Erythroblast (primary cell): ENCODE results near the gene MAST2.

Experiments
- GATA1 ChIP-seq: IDR thresholded peaks from 2 replicates; pipeline ENCODE4 v1.6.1; 2011; ENCODE audit warnings: low read depth, mild to moderate bottlenecking, control low read depth, low read length, moderate library complexity
- POLR2A ChIP-seq: IDR thresholded peaks from 2 replicates; pipeline ENCODE4 v1.6.1; 2011; ENCODE audit warnings: mild to moderate bottlenecking, low read length

DNA sequence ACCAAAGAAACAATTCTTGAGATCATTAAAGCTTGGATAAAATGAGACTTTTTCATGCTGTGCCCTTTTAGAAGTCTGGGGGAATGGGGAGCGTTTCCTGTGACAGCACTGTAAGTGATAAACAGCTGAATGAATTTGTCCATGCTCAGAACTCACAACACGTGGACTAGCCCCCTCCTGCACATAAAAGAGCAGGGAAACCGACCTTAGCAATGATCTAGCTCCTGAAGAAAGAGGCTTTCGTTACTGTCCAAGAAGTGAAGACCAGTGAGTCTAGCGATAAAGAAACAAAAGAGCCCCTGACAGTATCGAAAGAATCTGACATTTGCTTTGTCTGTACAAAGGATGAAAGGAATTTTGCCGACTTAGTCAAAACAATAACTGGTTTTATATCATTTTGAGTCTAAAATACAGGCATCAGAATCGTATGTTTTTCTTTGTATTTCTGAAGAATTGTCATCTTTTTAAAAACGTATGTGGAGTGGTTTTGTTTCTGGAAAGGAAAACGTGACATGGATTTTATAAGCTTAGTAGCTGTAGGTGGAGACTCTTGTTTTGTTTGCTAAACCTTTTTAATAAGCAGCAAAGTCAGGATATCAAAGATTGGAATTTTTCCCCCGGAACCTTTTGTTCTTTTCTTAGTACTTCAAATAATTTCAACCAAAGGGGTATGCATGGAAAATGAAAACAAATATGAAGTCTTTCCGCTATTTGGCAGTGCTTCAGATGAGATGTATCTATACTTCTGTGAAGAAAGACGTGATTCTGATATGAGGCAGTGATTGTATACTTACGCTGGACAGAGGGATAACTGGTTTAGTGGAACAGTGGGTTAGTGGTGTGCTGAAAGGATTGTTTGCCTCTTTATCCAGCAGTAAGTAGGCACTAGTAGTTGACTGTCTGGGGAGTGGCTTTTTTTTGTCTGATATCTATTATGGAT is 61.0 kb downstream of the MAST2 start:
- no peak for TF ChIP-seq POLR2A
- no peak for TF ChIP-seq GATA1
